ENCODE measurements around the gene TEX36.

DNA sequence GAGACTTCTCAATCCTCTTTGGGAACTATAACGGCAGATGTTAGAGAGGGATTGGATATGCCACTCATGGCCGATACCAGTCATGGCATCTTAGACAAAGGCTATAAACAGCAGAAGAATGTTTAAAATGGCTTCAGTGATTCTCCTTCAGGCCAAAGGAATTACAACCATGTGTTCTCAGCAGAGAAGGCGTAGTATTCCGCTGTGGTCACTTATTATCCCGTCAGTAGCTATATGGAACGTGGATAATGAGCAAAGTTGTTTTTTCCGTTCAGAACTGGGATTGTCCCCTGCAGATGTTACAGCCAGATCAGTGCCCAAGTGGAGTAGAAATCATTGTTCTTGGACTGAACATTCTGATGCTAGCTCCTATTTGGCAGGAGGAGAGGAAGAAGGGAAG, 43.1 kb downstream of the TEX36 start:
- TF ChIP-seq, protein P1, sequence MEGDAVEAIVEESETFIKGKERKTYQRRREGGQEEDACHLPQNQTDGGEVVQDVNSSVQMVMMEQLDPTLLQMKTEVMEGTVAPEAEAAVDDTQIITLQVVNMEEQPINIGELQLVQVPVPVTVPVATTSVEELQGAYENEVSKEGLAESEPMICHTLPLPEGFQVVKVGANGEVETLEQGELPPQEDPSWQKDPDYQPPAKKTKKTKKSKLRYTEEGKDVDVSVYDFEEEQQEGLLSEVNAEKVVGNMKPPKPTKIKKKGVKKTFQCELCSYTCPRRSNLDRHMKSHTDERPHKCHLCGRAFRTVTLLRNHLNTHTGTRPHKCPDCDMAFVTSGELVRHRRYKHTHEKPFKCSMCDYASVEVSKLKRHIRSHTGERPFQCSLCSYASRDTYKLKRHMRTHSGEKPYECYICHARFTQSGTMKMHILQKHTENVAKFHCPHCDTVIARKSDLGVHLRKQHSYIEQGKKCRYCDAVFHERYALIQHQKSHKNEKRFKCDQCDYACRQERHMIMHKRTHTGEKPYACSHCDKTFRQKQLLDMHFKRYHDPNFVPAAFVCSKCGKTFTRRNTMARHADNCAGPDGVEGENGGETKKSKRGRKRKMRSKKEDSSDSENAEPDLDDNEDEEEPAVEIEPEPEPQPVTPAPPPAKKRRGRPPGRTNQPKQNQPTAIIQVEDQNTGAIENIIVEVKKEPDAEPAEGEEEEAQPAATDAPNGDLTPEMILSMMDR (IDR thresholded peaks at IDR 0.05), result no peak
- no peak for TF ChIP-seq POLR2A (IDR thresholded peaks at IDR 0.05)

Data from Peyer's patch (tissue), 4 donors.